H9 (cell line): ENCODE measurements around the gene HECW1. TPM values are rescaled to one million over a fixed set of nuclear protein-coding genes. Genes with fewer than 3 reads are reported as not detected.

ENCODE experiments used
- DNase-seq: peaks from one replicate; pipeline ENCODE4 v3.0.0-alpha.2; 2017
- H2AFZ ChIP-seq: one replicate; pipeline ENCODE4 v1.6.1; 2013; ENCODE audit warnings: mild to moderate bottlenecking, low read length, control low read depth, moderate library complexity
- H2AK5ac ChIP-seq: 2 replicates; pipeline ENCODE4 v1.6.1; 2013; ENCODE audit warnings: low read length, control low read depth, mixed read lengths; ENCODE audit not compliant: insufficient read length
- H2BK120ac ChIP-seq: one replicate; pipeline ENCODE4 v1.6.1; 2013; ENCODE audit warnings: low read depth, mild to moderate bottlenecking, low read length, control low read depth, inconsistent platforms; ENCODE audit not compliant: poor library complexity, severe bottlenecking
- H2BK12ac ChIP-seq: 2 replicates; pipeline ENCODE4 v1.6.1; 2013; ENCODE audit warnings: low read length, control low read depth, mixed read lengths, low read depth; ENCODE audit not compliant: insufficient read length
- H2BK15ac ChIP-seq: 2 replicates; pipeline ENCODE4 v1.6.1; 2013; ENCODE audit warnings: low read depth, low read length, control low read depth
- H2BK20ac ChIP-seq: one replicate; pipeline ENCODE4 v1.6.1; 2013; ENCODE audit warnings: low read depth, mild to moderate bottlenecking, low read length, control low read depth, inconsistent platforms; ENCODE audit not compliant: poor library complexity, severe bottlenecking
- H2BK5ac ChIP-seq: 2 replicates; pipeline ENCODE4 v1.6.1; 2013; ENCODE audit warnings: low read length, control low read depth, mixed read lengths; ENCODE audit not compliant: insufficient read length
- H3K14ac ChIP-seq: 2 replicates; pipeline ENCODE4 v1.6.1; 2013; ENCODE audit warnings: low read length, control low read depth; ENCODE audit not compliant: insufficient read depth
- H3K18ac ChIP-seq: 2 replicates; pipeline ENCODE4 v1.6.1; 2013; ENCODE audit warnings: low read depth, mild to moderate bottlenecking, mixed read lengths, low read length, control low read depth; ENCODE audit not compliant: insufficient read length
- H3K23ac ChIP-seq: 2 replicates; pipeline ENCODE4 v1.6.1; 2013; ENCODE audit warnings: low read length, control low read depth, mixed read lengths, low read depth; ENCODE audit not compliant: insufficient read length
- H3K23me2 ChIP-seq: 2 replicates; pipeline ENCODE4 v1.6.1; 2013; ENCODE audit warnings: low read depth, mild to moderate bottlenecking, mixed read lengths, low read length, control low read depth; ENCODE audit not compliant: insufficient read length, poor library complexity, severe bottlenecking
- H3K27ac ChIP-seq: 2 replicates; pipeline ENCODE4 v1.5.1; 2013; ENCODE audit warnings: low read length, control low read depth, mixed read lengths, low read depth; ENCODE audit not compliant: insufficient read length
- H3K27me3 ChIP-seq: 2 replicates; pipeline ENCODE4 v1.6.1; 2013; ENCODE audit warnings: low read length, control low read depth, inconsistent platforms; ENCODE audit not compliant: insufficient read depth
- H3K4ac ChIP-seq: 2 replicates; pipeline ENCODE4 v1.6.1; 2013; ENCODE audit warnings: low read depth, mild to moderate bottlenecking, control low read depth, inconsistent platforms, low read length, moderate library complexity
- H3K4me1 ChIP-seq: 2 replicates; pipeline ENCODE4 v1.6.1; 2013; ENCODE audit warnings: low read length, control low read depth, inconsistent platforms; ENCODE audit not compliant: insufficient read depth
- H3K4me2 ChIP-seq: 2 replicates; pipeline ENCODE4 v1.6.1; 2013; ENCODE audit warnings: low read length, control low read depth, mixed read lengths; ENCODE audit not compliant: insufficient read length, insufficient read depth
- H3K56ac ChIP-seq: 2 replicates; pipeline ENCODE4 v1.6.1; 2013; ENCODE audit warnings: low read depth, mild to moderate bottlenecking, mixed read lengths, low read length, control low read depth; ENCODE audit not compliant: insufficient read length
- H3K79me1 ChIP-seq: 2 replicates; pipeline ENCODE4 v1.6.1; 2013; ENCODE audit warnings: low read depth, mild to moderate bottlenecking, moderate library complexity, low read length, control low read depth, inconsistent platforms; ENCODE audit not compliant: insufficient read depth, poor library complexity, severe bottlenecking
- H3K79me2 ChIP-seq: 2 replicates; pipeline ENCODE4 v1.6.1; 2013; ENCODE audit warnings: low read length, control low read depth, inconsistent platforms; ENCODE audit not compliant: insufficient read depth
- H3K9ac ChIP-seq: 2 replicates; pipeline ENCODE4 v1.6.1; 2013; ENCODE audit warnings: low read length, control low read depth, mixed read lengths; ENCODE audit not compliant: insufficient read length; ENCODE audit errors: extremely low read depth
- H3K9me3 ChIP-seq: one replicate; pipeline ENCODE4 v1.6.1; 2013; ENCODE audit warnings: low read depth, low read length, inconsistent platforms; ENCODE audit not compliant: control insufficient read depth
- H3T11ph ChIP-seq: one replicate; pipeline ENCODE4 v1.6.1; 2013; ENCODE audit warnings: mild to moderate bottlenecking, low read length, control low read depth, inconsistent platforms
- H4K20me1 ChIP-seq: one replicate; pipeline ENCODE4 v1.6.1; 2013; ENCODE audit not compliant: control insufficient read depth, insufficient read length, insufficient read depth
- H4K5ac ChIP-seq: 2 replicates; pipeline ENCODE4 v1.6.1; 2013; ENCODE audit warnings: low read depth, mild to moderate bottlenecking, mixed read lengths, low read length, control low read depth; ENCODE audit not compliant: insufficient read length
- H4K8ac ChIP-seq: replicated peaks from 2 replicates; pipeline ENCODE4 v1.6.1; 2013; ENCODE audit warnings: low read length, control low read depth, mixed read lengths, low read depth; ENCODE audit not compliant: insufficient read length
- H4K91ac ChIP-seq: 2 replicates; pipeline ENCODE4 v1.6.1; 2013; ENCODE audit warnings: low read depth, mild to moderate bottlenecking, moderate library complexity, mixed read lengths, low read length, control low read depth; ENCODE audit not compliant: insufficient read length
- H3K27ac Mint-ChIP-seq, 3 experiments: 2 replicates in 2 of 3; 3 replicates in 1 of 3; pipeline ENCODE4 v1.8.0; 2020 to 2021; ENCODE audit warnings: mixed read lengths in 3 of 3, mild to moderate bottlenecking in 1 of 3, moderate library complexity in 1 of 3
- H3K27me3 Mint-ChIP-seq: 2 replicates; pipeline ENCODE4 v1.8.0; 2021; ENCODE audit warnings: low read depth, mild to moderate bottlenecking, moderate library complexity, mixed read lengths
- H3K36me3 Mint-ChIP-seq, 3 experiments: 2 replicates in 2 of 3; 3 replicates in 1 of 3; pipeline ENCODE4 v1.8.0; 2020 to 2021; ENCODE audit warnings: low read depth in 3 of 3, mixed read lengths in 3 of 3; ENCODE audit not compliant: insufficient read depth in 1 of 3
- H3K4me1 Mint-ChIP-seq, 2 experiments: 2 replicates each; pipeline ENCODE4 v1.8.0; 2020; ENCODE audit warnings: mixed read lengths in 2 of 2
- H3K4me3 Mint-ChIP-seq, 2 experiments: 2 replicates in 1 of 2; 3 replicates in 1 of 2; pipeline ENCODE4 v1.8.0; 2020 to 2021; ENCODE audit warnings: mild to moderate bottlenecking in 2 of 2, mixed read lengths in 2 of 2, moderate library complexity in 1 of 2
- H3K9me3 Mint-ChIP-seq, 2 experiments: 2 replicates in 1 of 2; 3 replicates in 1 of 2; pipeline ENCODE4 v1.8.0; 2020; ENCODE audit warnings: mild to moderate bottlenecking in 2 of 2, mixed read lengths in 2 of 2, moderate library complexity in 1 of 2
- total RNA-seq: library from RNA; stranded (reverse); gene quantifications from 2 replicates; pipeline ENCODE4 v1.2.1, GENCODE V29; 2021
- TF ChIP-seq, protein P1 (sequence below): fragments of 200-600 bp; sonication (generic); conservative IDR thresholded peaks from 3 replicates; pipeline ENCODE4 v1.8.0; 2021; ENCODE audit warnings: antibody characterized with exemption, mild to moderate bottlenecking

The HECW1 gene
- total RNA-seq, 1 experiment from 2014 or later: 5.0 TPM

DNA sequence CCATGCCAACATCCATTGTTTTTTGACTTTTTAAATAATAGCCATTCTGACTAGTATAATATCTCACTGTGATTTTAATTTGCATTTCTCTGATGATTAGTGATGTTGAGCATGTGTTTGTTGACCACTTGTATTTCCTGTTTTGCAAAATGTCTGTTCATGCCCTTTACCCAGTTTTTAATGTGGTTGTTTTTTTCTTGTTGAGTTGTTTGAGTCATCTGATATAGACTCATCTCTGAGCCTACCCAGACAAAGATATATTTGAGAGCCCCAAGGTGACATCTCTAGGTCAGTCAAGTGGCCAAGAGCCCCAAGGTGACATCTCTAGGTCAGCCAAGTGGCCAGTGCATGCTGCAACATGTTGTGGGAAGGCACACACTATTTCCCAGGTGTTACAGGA is 224.7 kb downstream of the HECW1 start:
- H3K56ac ChIP-seq: no peak overlapping the region
- Mint-ChIP-seq H3K4me1 (peaks cover 5 to 14% of the 10 kb centered on the region in 2 experiments; a peak in 2 of 4 replicates), H3K4me3 (no peak overlapping the region), H3K36me3 (no peaks in the 10 kb centered on the region), H3K27me3 (no peaks in the 10 kb centered on the region), H3K27ac (no peak overlapping the region), H3K9me3 (no peaks in the 10 kb centered on the region)
- no peak overlapping the region for H3K18ac ChIP-seq
- TF ChIP-seq, protein P1, sequence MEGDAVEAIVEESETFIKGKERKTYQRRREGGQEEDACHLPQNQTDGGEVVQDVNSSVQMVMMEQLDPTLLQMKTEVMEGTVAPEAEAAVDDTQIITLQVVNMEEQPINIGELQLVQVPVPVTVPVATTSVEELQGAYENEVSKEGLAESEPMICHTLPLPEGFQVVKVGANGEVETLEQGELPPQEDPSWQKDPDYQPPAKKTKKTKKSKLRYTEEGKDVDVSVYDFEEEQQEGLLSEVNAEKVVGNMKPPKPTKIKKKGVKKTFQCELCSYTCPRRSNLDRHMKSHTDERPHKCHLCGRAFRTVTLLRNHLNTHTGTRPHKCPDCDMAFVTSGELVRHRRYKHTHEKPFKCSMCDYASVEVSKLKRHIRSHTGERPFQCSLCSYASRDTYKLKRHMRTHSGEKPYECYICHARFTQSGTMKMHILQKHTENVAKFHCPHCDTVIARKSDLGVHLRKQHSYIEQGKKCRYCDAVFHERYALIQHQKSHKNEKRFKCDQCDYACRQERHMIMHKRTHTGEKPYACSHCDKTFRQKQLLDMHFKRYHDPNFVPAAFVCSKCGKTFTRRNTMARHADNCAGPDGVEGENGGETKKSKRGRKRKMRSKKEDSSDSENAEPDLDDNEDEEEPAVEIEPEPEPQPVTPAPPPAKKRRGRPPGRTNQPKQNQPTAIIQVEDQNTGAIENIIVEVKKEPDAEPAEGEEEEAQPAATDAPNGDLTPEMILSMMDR: no peak
- H2BK5ac ChIP-seq: no peak overlapping the region
- no peak overlapping the region for H2AK5ac ChIP-seq
- H4K5ac ChIP-seq: no peak overlapping the region
- H3K9me3 ChIP-seq: no peaks in the 10 kb centered on the region
- H2BK120ac ChIP-seq: no peak overlapping the region
- no peak overlapping the region for H3T11ph ChIP-seq
- H2BK15ac ChIP-seq: no peak overlapping the region
- no peaks in the 10 kb centered on the region; the same call in 1 of the 2 replicates for H3K4me1 ChIP-seq
- no peaks in the 10 kb centered on the region for H3K23me2 ChIP-seq
- H3K4ac ChIP-seq: no peak overlapping the region
- no peak overlapping the region for H3K23ac ChIP-seq
- no peak for DNase-seq
- H4K20me1 ChIP-seq: no peaks in the 10 kb centered on the region
- H4K8ac ChIP-seq: no peak overlapping the region
- H3K79me1 ChIP-seq: no peaks in the 10 kb centered on the region
- no peak overlapping the region for H2BK20ac ChIP-seq
- no peak overlapping the region for H3K14ac ChIP-seq
- H3K79me2 ChIP-seq: no peaks in the 10 kb centered on the region
- H3K9ac ChIP-seq: no peak overlapping the region
- no peak overlapping the region for H3K27ac ChIP-seq
- H3K27me3 ChIP-seq: no peaks in the 10 kb centered on the region
- H4K91ac ChIP-seq: no peak overlapping the region
- no peak overlapping the region for H3K4me2 ChIP-seq
- H2AFZ ChIP-seq: no peak overlapping the region
- no peak overlapping the region for H2BK12ac ChIP-seq
